ENCODE measurements around the gene EPHB3. TPM values are rescaled to one million over a fixed set of nuclear protein-coding genes. Genes with fewer than 3 reads are reported as not detected.

EPHB3 gene
- total RNA-seq, 2 experiments from 2014 or later: 0.12 to 0.22 TPM

GRCh38 chr3:184546252-184546651 lies 15.3 kb upstream of the EPHB3 start:
- ChIA-PET POLR2A (interaction anchor here (0.7 kb wide), 1 partner anchor 448 kb away, joined by 5 read pairs; no protein-coding TSS in a partner anchor), CTCF (interaction anchor here (0.9 to 1.6 kb wide), 3 partner anchors 11 to 240 kb away, joined by 3 to 4 read pairs (median 4); partner anchors contain the start of gene EPHB3)
- H3K9me3 Mint-ChIP-seq: no peaks in the 10 kb centered on the region
- peaks cover 8% of the 10 kb centered on the region for H3K4me1 Mint-ChIP-seq
- no peak overlapping the region for H3K4me3 Mint-ChIP-seq
- no peak for DNase-seq
- H3K36me3 Mint-ChIP-seq (ENCODE audit: low read depth): no peaks in the 10 kb centered on the region
- H3K27ac Mint-ChIP-seq: no peak overlapping the region
- H3K27me3 Mint-ChIP-seq: peaks cover 12% of the 10 kb centered on the region

- ChIA-PET CTCF (interaction anchor here (0.6 to 2.5 kb wide), 5 partner anchors 11 to 665 kb away, joined by 3 to 14 read pairs (median 4); partner anchors contain the start of gene EPHB3), POLR2A (no interaction called here)
- H3K27ac Mint-ChIP-seq: no peak overlapping the region
- H3K36me3 Mint-ChIP-seq (ENCODE audit: low read depth): no peaks in the 10 kb centered on the region
- no peak for DNase-seq
- no peak overlapping the region for H3K4me3 Mint-ChIP-seq
- H3K4me1 Mint-ChIP-seq: no peaks in the 10 kb centered on the region
- H3K9me3 Mint-ChIP-seq: no peaks in the 10 kb centered on the region
- H3K27me3 Mint-ChIP-seq: peaks cover 3% of the 10 kb centered on the region
Observed at GRCh38 chr3:184549796-184550577, 11.6 kb upstream of the EPHB3 start.

- H3K27me3 Mint-ChIP-seq: no peaks in the 10 kb centered on the region
- DNase-seq: no peak
- no peaks in the 10 kb centered on the region for H3K36me3 Mint-ChIP-seq (ENCODE audit: low read depth)
- ChIA-PET POLR2A (no interaction called here), CTCF (interaction anchor here (0.6 to 2.5 kb wide), 5 partner anchors 10 to 227 kb away, joined by 3 to 14 read pairs (median 5); partner anchors contain the start of gene EPHB3)
- peak overlapping the region; percentile 25 for H3K27ac Mint-ChIP-seq
- H3K4me1 Mint-ChIP-seq: peaks cover 5% of the 10 kb centered on the region
- no peaks in the 10 kb centered on the region for H3K9me3 Mint-ChIP-seq
- H3K4me3 Mint-ChIP-seq: no peak overlapping the region
Observed at GRCh38 chr3:184551103-184551502, 10.5 kb upstream of the EPHB3 start.

GRCh38 chr3:184551614-184552256 lies 9.8 kb upstream of the EPHB3 start:
- H3K27me3 Mint-ChIP-seq: no peaks in the 10 kb centered on the region
- no peak overlapping the region for H3K4me3 Mint-ChIP-seq
- no peak overlapping the region for H3K27ac Mint-ChIP-seq
- H3K9me3 Mint-ChIP-seq: no peaks in the 10 kb centered on the region
- CTCF ChIA-PET: interaction anchor here (0.6 to 2.3 kb wide), 3 partner anchors 10 to 226 kb away, joined by 4 to 8 read pairs (median 5); partner anchors contain the start of gene EPHB3
- no peak for DNase-seq
- H3K4me1 Mint-ChIP-seq: peaks cover 12% of the 10 kb centered on the region
- POLR2A ChIA-PET: no interaction called here
- H3K36me3 Mint-ChIP-seq (ENCODE audit: low read depth): no peaks in the 10 kb centered on the region

- ChIA-PET CTCF (interaction anchor here (0.6 to 2.3 kb wide), 4 partner anchors 9 to 648 kb away, joined by 4 to 8 read pairs (median 4); partner anchors contain the start of gene EPHB3), POLR2A (no interaction called here)
- Mint-ChIP-seq H3K4me1 (peaks cover 17% of the 10 kb centered on the region), H3K9me3 (no peaks in the 10 kb centered on the region), H3K27ac (no peak overlapping the region), H3K27me3 (no peaks in the 10 kb centered on the region), H3K4me3 (no peak overlapping the region), H3K36me3 (ENCODE audit: low read depth) (no peaks in the 10 kb centered on the region)
- DNase-seq: no peak
Observed at GRCh38 chr3:184552296-184552695, 9.3 kb upstream of the EPHB3 start.

- H3K4me1 Mint-ChIP-seq: peaks cover 22% of the 10 kb centered on the region
- POLR2A ChIA-PET: no interaction called here
- H3K27me3 Mint-ChIP-seq: peaks cover 1% of the 10 kb centered on the region
- H3K9me3 Mint-ChIP-seq: no peaks in the 10 kb centered on the region
- H3K4me3 Mint-ChIP-seq: no peak overlapping the region
- CTCF ChIA-PET: interaction anchor here (0.6 to 1.6 kb wide), 2 partner anchors 9 to 184 kb away, joined by 4 to 8 read pairs; partner anchors contain the start of gene EPHB3
- no peak for DNase-seq
- no peaks in the 10 kb centered on the region for H3K36me3 Mint-ChIP-seq (ENCODE audit: low read depth)
- H3K27ac Mint-ChIP-seq: no peak overlapping the region
Observed at GRCh38 chr3:184552863-184553262, 8.7 kb upstream of the EPHB3 start.

- H3K9me3 Mint-ChIP-seq: no peaks in the 10 kb centered on the region
- no peak for DNase-seq
- ChIA-PET CTCF (interaction anchor here (0.6 kb wide), 1 partner anchor 221 kb away, joined by 3 read pairs; no protein-coding TSS in a partner anchor), POLR2A (no interaction called here)
- H3K36me3 Mint-ChIP-seq (ENCODE audit: low read depth): no peaks in the 10 kb centered on the region
- H3K4me1 Mint-ChIP-seq: peaks cover 25% of the 10 kb centered on the region
- H3K27ac Mint-ChIP-seq: peak overlapping the region; percentile 22
- peaks cover 5% of the 10 kb centered on the region for H3K27me3 Mint-ChIP-seq
- H3K4me3 Mint-ChIP-seq: no peak overlapping the region
Observed at GRCh38 chr3:184553385-184553784, 8.2 kb upstream of the EPHB3 start.

- ChIA-PET POLR2A (no interaction called here), CTCF (interaction anchor here (0.9 to 1.3 kb wide), 3 partner anchors 10 to 79 kb away, joined by 3 read pairs; no protein-coding TSS in a partner anchor)
- Mint-ChIP-seq H3K9me3 (no peaks in the 10 kb centered on the region), H3K36me3 (ENCODE audit: low read depth) (no peaks in the 10 kb centered on the region), H3K27me3 (peaks cover 7% of the 10 kb centered on the region), H3K27ac (peak overlapping the region; percentile 21), H3K4me1 (peaks cover 26% of the 10 kb centered on the region), H3K4me3 (no peak overlapping the region)
- no peak for DNase-seq
Observed at GRCh38 chr3:184554461-184554860, 7.1 kb upstream of the EPHB3 start.

GRCh38 chr3:184556582-184557347 lies 4.8 kb upstream of the EPHB3 start:
- H3K36me3 Mint-ChIP-seq (ENCODE audit: low read depth): no peaks in the 10 kb centered on the region
- peaks cover 25% of the 10 kb centered on the region for H3K27me3 Mint-ChIP-seq
- no peaks in the 10 kb centered on the region for H3K9me3 Mint-ChIP-seq
- POLR2A ChIA-PET: no interaction called here
- peaks cover 40% of the 10 kb centered on the region for H3K4me1 Mint-ChIP-seq
- CTCF ChIA-PET: interaction anchor here (0.8 kb wide), 1 partner anchor 10 kb away, joined by 3 read pairs; no protein-coding TSS in a partner anchor
- peak overlapping the region; percentile 89 for H3K27ac Mint-ChIP-seq
- peak overlapping the region; percentile 51 for H3K4me3 Mint-ChIP-seq
- peak; percentile 54 for DNase-seq

GRCh38 chr3:184557348-184557950 lies 4.1 kb upstream of the EPHB3 start:
- Mint-ChIP-seq H3K4me3 (no peak overlapping the region), H3K9me3 (no peaks in the 10 kb centered on the region), H3K27ac (peak overlapping the region; percentile 51), H3K27me3 (peaks cover 25% of the 10 kb centered on the region), H3K4me1 (peaks cover 40% of the 10 kb centered on the region), H3K36me3 (ENCODE audit: low read depth) (no peaks in the 10 kb centered on the region)
- POLR2A ChIA-PET: no interaction called here
- DNase-seq: no peak
- CTCF ChIA-PET: interaction anchor here (0.8 kb wide), 1 partner anchor 11 kb away, joined by 3 read pairs; no protein-coding TSS in a partner anchor

- peaks cover 35% of the 10 kb centered on the region for H3K27me3 Mint-ChIP-seq
- DNase-seq: no peak
- no peak overlapping the region for H3K4me3 Mint-ChIP-seq
- no peaks in the 10 kb centered on the region for H3K9me3 Mint-ChIP-seq
- CTCF ChIA-PET: interaction anchor here (0.7 to 0.8 kb wide), 2 partner anchors 19 to 244 kb away, joined by 3 read pairs; no protein-coding TSS in a partner anchor
- H3K36me3 Mint-ChIP-seq (ENCODE audit: low read depth): no peaks in the 10 kb centered on the region
- POLR2A ChIA-PET: no interaction called here
- peaks cover 40% of the 10 kb centered on the region for H3K4me1 Mint-ChIP-seq
- no peak overlapping the region for H3K27ac Mint-ChIP-seq
Observed at GRCh38 chr3:184558726-184559125, 2.9 kb upstream of the EPHB3 start.

- ChIA-PET POLR2A (no interaction called here), CTCF (interaction anchor here (0.8 kb wide), 1 partner anchor 243 kb away, joined by 3 read pairs; no protein-coding TSS in a partner anchor)
- no peaks in the 10 kb centered on the region for H3K36me3 Mint-ChIP-seq (ENCODE audit: low read depth)
- no peak for DNase-seq
- peaks cover 38% of the 10 kb centered on the region for H3K27me3 Mint-ChIP-seq
- no peak overlapping the region for H3K27ac Mint-ChIP-seq
- H3K4me3 Mint-ChIP-seq: no peak overlapping the region
- no peaks in the 10 kb centered on the region for H3K9me3 Mint-ChIP-seq
- peaks cover 40% of the 10 kb centered on the region for H3K4me1 Mint-ChIP-seq
Observed at GRCh38 chr3:184559336-184559735, 2.2 kb upstream of the EPHB3 start.
